ENCODE results near the gene SIX3.

- TF ChIP-seq CTCF (IDR thresholded peaks at IDR 0.05) = no peak
- TF ChIP-seq POLR2A (IDR thresholded peaks at IDR 0.05) = no peak
Observed at GRCh38 chr2:44970846-44971450, 29.4 kb downstream of the SIX3 start.

Measured in body of pancreas (tissue), 4 donors.